GM19023 (cell line): ENCODE data around the gene CNTNAP2.
"Not testable (repeated sequence)": the region's sequence is repeated elsewhere in the genome, so short reads cannot be mapped to it uniquely, and the experiment has no call there.

Experiments used
- ATAC-seq: cut with Tn5 transposase; IDR thresholded peaks from one replicate; pipeline ENCODE4 v1.9.1; 2021; ENCODE audit warnings: mild to moderate bottlenecking, moderate library complexity; ENCODE audit not compliant: unreplicated experiment

CNTNAP2 gene

DNA sequence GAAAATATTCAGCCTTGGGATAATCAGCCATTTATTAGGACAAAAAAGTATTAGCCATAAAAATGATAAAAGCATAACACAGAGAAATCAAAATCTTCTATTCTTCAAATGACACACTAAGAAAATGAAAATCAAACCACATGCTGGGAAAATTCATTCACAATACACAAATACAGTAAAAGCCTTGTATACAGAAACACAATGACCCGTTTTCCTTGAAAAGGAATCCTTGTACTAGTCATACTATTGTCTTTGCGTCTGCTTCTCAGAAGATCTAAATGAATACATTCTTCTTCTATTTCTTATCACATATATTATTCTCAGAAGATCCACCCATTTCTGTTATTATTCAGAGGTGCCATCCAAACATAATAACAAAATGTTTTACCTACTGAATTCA is 749.1 kb downstream of the CNTNAP2 start:
- no peak for ATAC-seq

DNA sequence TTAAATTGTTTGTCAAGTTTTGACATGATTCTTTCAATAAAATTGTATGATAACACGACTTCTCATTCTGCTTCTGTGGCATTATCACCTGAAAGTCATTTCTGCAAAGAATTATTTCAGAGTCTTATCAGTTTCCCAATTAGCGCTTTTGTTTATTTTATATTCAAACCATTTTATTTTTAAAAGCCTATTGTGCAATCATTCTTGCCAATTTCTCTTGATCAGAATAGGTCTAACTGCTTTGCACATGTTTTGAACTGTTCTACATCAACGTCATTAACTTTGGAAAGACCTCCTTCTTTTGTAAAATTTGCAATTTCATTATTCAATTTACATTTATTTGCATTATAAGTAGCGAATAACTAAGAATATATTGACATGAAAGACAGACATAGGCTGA is 758.1 kb downstream of the CNTNAP2 start:
- no peak for ATAC-seq

DNA sequence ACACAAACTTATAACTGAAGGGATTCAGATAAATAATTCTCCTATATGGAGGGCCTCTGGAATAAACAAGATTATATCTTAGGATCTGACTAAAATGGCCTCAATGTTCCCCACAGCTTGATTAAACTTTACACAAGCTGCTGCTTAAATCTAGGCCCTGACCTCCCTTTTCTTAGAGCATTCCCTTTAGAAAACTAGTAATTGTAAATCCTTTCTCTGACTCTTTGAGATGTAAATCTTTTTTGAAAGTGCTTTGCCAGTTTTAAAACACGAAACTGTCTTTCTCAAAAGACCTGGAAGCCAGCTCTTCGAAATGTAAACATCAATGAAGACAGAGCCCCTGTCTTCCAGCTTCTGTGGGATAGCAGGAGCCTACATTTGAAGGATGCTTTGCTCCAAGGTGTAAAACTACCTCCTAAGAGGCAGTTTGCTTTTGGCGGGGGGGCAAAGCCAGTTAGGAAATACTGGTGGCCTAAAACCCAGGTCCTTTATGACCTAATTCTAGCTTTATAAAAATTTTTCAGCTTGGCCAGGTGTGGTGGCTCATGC is 758.7 kb downstream of the CNTNAP2 start:
- no peak for ATAC-seq

DNA sequence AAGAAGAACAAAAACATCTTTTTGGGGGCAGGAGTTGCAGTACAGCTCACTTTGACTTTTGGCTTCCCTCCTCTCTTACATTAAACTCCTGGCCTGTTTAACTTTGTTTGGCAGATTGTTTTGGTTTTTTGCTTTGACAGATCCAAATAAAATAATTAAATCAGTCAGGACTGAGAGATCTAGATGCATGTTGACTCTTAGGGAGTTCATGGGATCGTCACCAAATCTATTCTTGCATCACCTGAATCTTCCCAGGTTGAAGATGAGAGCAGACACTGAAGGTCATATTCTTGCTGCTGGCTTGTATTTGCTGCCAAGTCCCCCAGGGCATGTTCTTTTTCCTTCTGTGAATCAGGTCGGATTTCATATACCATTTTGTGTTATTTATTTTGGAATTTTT is 759.4 kb downstream of the CNTNAP2 start:
- no peak for ATAC-seq

DNA sequence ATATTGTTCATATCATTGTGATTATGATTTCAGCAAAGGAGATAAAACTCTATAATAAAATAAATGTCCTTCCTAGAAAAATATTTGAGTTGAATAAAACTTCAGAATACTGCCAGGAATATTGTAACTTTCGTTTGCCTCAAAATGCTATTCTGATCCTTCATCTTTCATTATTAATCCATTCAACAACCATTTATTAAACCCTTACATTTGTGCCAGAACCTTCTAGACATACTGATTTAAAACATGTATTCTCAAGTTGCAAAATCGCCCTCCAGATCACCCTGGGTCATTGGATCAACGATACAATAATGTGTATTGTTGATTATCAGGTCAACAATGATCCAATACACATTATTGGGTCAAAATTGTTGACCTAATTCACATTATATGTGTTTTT is 759.8 kb downstream of the CNTNAP2 start:
- no peak for ATAC-seq

DNA sequence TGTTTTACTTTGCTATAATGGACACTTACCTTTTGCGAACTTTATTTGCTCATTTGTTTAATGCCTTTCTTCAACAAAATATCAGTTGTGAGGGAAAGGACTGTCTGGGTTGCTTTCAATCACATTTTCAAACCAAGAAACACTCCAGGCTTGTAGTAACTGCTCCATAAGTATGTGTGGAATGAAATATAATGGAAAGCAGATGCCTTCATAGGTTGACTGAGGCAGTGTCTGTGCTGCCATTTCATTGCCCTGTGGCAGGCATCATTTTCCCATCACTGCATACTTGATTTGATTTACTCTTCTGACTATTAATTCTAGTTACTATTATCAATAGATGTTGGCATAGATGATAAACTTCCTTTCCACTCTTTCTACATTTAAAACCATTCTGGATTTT is 762.3 kb downstream of the CNTNAP2 start:
- ATAC-seq = no peak

DNA sequence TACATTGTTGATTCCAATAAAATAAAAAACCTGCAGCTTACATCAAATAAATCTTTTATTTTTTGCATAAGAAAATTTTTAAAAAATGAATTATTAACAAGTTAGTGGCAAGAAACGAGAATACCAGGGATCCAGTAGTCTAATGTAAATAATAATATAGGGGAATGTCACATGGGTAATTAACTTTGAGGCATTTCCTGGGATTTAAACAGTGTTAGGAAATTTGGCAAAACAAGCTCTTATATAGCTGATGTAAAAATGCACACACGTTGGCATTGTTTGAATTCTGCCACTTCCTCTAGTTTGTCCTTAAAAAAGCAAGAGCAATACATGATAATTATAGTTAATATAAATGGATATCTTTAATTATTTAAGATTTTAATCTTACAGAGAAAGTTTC is 768.6 kb downstream of the CNTNAP2 start:
- ATAC-seq = no peak

DNA sequence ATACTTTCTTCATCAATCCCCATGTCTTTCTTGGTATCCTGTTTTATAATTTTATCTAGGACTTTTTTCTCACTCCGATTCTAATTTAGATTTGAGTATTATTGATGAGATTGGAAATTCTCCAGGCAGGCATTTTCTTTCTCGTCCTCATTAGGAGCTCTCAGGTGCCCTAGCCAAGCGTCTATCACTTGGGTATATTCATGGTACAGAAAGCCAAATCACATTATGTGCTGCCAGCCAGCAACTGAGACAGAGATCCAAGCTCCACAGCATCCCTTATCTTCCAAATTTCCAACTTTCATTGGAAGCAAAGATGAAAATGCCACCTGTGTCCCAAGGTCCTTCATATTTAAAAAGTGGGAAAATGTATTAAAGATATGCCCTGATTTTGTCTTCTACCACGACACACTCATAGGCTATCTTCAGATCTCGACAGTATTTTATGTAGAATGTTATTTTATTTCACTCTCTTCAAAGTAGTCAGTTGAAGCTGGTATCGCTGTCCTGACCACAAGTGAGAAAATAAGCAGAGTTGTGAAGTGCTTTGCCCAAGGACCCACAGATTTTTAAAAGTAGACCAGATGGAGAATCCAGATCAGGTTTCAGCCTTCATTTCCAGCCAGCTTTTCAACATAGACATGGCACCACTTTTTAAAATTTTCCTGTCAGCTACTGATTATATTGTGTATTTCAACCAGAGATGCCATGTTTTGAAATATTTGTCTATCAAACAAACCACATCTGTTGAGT is 773.4 kb downstream of the CNTNAP2 start:
- ATAC-seq = no peak

DNA sequence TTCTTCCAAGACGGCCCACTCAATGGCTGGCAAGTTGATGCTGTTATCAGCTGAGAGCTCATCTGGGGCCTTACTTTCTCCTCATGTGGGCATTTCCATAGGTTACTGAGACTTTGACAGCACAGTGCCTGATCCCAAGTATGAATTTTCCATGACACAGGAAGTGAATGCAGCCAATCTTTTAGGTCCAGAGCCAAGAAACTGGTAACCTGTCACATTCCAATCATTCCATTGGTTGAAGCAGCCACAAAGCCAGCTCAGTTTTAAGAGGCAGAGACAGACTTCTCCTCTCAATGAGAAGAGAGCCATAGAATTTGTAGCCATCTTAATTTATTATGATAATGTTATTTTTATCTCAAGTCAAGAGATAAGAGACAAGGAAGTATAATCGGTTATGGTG is 775.5 kb downstream of the CNTNAP2 start:
- no peak for ATAC-seq

DNA sequence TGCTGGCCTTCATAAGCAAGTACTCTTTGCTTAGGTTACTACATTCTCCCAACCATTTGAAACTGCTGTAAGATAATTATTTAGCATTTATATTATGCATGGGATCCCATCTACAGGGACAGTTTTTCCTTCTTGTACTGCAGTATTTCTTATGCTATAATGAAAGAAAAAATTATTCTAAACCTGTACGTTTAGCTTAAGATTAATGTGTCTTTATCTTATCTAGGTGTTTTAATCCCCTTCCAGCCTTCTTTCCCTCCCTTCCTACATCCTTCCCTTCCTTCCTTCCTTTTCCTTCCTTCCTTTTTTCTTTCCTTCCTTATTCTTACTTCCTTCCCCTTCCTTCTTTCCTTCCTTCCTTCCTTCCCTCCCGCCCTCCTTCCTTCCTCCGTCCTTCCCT is 778.3 kb downstream of the CNTNAP2 start:
- no peak for ATAC-seq

DNA sequence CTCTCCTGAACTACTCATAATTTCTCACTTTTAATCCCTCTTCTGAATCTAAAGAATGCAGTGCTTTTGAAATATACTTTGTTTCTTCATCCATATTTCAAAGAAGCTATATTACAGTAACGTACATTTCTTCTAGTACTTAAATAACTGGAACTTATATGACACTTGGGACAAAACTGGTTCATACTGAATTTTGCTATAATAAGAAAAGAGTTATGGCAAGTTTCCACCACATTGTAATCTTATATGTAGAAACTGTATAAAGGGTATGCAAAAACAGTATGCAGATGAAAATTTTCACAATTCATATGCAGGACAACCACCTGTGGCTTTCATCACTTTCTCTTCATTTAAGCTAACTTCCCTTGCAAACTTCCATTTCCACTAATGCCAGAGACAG is 785.7 kb downstream of the CNTNAP2 start:
- ATAC-seq = no peak

DNA sequence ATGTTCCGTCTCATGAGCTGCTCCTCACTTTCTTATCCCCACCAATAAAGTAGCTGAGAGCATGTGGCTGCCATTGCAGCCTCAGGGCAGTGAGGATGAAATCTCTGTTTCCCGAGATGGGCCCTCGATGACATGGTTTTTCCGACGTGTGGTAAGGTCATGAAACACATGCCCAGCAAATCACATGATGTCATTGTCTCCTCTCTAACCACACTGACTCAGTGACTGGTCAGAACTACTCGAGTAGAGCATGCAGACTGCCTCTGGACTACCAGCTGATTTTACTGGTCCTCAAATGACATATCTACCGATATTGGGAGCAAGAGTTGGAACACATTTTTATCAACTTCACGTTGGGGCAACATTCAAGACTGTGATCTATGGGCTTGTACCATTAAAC is 786.1 kb downstream of the CNTNAP2 start:
- no peak for ATAC-seq

DNA sequence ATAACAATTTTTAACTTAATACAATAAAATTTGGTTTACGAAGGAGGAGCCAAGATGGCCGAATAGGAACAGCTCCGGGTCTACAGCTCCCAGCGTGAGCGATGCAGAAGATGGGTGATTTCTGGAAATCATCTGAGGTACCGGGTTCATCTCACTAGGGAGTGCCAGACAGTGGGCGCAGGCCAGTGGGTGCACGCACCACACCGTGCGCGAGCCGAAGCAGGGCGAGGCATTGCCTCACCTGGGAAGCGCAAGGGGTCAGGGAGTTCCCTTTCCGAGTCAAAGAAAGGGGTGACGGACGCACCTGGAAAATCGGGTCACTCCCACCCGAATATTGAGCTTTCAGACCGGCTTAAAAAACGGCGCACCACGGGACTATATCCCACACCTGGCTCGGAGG is 789.1 kb downstream of the CNTNAP2 start:
- ATAC-seq = not testable (repeated sequence)

DNA sequence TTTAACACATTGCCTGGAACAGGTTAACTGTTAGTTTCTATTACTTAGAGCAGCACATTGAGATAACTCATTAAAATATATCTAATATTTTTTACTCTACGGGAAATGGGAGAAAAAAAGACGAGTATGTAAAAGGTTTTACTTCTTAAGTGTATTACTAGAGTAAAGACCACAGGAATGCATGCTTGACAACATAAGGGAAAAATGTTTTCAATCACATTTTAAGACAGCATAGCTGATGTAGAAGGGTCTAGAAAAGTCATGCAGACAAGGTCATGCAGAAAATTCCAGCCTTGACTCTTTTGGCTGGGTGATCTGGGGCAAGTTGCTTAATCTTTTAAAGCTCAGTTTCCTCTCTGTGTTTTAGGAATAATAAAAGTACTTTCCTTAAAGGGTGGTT is 806.2 kb downstream of the CNTNAP2 start:
- no peak for ATAC-seq

DNA sequence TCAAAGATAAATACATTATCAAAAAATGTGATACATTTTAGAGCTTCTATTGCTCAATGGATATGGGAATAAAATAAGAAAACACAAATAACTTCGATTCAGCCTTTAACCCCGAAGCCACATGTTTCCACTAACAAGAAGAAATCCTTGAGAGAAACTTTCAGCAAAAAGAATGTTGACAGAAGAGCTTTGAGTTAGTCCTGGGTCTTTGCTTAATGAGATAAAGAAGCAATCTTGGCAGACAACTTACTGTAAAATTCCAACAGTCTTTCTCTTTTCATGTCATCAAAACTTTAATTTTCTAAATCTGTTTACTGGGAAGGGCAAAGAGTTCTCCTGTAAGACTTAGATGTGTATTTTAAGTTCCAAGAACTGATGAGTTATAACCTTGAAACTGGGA is 810.2 kb downstream of the CNTNAP2 start:
- no peak for ATAC-seq

DNA sequence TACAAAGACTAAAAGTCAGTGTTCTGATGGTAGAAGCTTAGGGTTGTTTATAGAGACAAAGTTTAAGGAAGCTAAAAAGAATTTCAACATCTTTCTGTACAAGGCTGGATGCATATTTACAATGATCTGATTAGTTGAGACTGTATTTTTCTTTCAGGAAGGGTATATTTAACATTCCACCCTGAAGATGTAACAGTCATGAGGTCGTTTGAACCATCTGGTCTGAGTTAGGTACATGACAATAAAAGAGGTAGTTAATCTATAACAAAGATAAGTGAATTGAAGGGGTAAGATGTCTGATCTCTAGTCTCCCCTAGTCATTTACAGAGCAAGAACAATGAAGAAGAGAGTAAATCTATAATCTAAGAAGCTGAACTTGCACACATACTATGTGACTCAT is 821.2 kb downstream of the CNTNAP2 start:
- ATAC-seq = no peak

DNA sequence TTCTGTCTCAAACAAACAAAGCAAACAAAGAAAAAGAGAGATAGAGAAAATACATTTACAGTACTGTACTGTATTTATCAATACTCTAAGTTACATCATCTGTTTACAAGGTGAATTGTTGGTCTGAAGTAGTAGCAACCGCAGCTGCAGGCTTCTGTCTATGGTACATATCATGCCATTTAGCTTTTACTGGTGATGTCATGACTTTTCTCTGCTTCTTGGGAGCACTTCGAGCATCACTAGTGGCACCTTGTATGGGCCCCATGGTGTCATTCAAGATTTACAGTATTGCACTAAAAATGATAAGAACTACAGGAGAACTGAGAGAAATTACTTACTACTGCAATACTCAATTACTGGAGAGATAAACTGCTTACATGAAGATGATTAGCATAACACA is 826.9 kb downstream of the CNTNAP2 start:
- no peak for ATAC-seq

DNA sequence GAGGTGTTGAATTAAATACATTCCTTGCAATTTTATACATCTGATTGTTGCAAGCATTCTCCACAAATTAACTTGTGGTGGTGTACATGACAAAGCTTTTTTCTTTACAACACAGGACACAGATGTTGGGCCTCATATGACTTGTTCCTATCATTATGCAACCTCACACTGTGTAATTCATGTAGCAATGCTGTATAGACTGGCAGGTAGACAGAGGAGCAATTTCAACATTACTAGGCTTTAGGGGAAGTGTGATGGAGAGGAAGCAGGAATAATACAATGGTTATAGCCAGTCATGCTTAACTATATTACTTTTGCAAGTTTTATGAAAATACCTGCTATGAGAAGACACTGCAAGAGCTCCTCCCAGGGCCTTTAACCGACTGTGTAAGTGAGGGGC is 832.1 kb downstream of the CNTNAP2 start:
- no peak for ATAC-seq

DNA sequence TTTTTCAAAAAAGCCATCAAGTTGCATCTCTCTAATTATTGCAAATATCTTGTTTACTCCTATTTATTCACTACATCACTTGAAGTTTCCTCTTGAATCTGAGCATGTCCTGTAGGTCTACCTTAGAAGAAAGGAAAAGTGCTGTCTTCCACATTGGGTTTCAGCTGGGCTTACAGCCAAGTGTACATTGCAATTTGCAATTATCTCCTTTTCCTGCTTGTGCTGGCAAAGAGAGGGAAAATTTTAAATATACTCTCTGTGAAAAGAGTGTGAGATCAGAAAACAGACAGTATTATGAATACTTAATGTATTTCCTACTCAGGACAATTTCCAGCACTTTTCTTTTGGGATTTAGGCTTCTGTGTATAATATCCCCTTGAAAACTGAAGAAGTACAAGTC is 839.7 kb downstream of the CNTNAP2 start:
- ATAC-seq = no peak

DNA sequence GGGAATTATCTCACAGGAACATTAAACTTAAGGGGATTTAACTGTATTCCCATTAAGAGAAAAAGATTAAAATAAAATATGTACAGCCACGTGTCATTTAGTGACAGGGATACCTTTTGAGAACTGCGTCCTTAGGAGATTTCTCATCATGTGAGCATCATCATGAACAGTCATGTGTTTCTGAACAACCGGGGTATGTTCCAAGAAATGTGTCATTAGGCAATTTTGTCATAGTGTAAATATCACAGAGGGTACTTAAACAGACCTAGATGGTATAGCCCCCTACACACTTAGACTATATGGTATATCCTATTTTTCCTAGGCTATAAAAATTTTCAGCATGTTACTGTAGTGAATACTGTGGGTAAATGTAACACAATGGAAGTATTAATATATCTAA is 840.3 kb downstream of the CNTNAP2 start:
- ATAC-seq = no peak

DNA sequence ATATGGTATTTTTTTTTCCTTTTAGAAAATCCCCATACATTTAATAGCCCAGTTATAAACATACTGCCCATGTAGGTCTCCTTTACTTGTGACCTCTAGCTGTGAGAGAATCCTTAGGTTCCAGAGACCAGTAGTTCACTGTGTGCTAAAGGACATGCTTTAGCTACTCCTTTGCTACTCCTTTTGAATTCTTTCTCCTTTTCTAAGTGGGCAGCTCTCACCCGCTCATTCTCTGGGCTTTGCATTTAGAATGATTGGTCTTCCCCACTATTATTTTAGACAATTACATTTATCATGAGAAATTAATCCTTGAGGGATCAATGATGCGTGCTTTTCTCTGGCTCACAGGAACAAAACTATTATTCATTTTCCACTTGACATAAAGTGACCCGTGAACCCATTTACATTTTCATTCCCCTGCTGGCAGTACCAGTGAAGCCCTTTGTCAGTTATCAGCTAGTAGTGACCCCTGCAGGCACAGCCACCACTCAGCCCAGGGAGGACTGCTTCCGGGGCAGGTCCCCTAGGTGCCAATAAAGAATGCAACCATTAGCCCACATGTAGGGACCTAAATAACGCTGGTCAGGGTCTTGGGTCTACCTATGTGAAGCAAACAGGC is 844.3 kb downstream of the CNTNAP2 start:
- no peak for ATAC-seq

DNA sequence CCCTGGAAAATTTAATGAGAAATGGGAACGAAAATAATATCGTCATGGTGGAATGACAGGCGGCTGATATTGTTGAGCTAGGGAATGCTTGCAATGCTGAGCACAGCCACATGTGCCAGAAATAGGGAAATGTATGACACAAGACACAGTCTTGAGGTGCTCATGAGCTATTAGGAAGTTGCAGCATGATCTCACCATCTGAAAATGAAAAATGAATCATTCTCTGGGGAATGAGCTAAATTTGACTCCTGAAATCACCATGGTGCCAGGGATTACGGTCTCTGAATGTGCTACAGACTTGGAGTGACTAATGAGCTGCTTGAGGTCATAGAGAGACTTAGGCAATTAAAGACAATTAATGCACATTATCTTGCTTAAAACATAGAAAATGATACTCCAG is 845.0 kb downstream of the CNTNAP2 start:
- ATAC-seq = no peak

DNA sequence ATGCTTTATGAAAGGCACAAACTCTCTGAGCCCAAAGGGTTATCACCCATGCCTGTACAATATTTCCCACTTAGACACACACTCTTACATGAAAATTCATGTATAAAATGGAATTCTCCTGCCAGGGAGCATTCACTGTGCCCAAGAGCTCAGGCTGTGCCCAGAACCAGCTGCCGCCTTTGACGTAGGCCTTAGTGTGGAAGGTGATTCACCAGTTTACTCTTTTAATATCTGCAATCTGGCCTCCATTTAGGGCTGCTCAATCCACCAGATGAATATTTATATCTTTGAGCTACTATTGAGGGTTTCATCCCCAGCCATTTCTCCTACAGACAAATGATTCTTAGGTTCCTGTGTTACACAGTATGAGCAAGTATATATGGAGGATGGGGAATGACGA is 849.7 kb downstream of the CNTNAP2 start:
- ATAC-seq = no peak
